ENCODE results near the gene PLCB2.

The PLCB2 gene

GRCh38 chr15:40323953-40324937 lies 16.5 kb upstream of the PLCB2 start:
- no peak for DNase-seq

- DNase-seq: peak; percentile 72
Observed at GRCh38 chr15:40323239-40323952, 15.7 kb upstream of the PLCB2 start, which contains the start of gene INAFM2. INAFM2 (plus strand) TSS chr15:40323692; CDS start chr15:40324056, 364 bp downstream.

GRCh38 chr15:40322531-40323238 lies 14.9 kb upstream of the PLCB2 start:
- DNase-seq: peak; percentile 14

- peak; percentile 24 for DNase-seq
Observed at GRCh38 chr15:40320931-40321371, 13.2 kb upstream of the PLCB2 start.

- no peak for DNase-seq
Observed at GRCh38 chr15:40320409-40320808, 12.7 kb upstream of the PLCB2 start.

- DNase-seq: no peak
Observed at GRCh38 chr15:40317580-40317979, 9.8 kb upstream of the PLCB2 start.

- no peak for DNase-seq
Observed at GRCh38 chr15:40316931-40317330, 9.2 kb upstream of the PLCB2 start.

GRCh38 chr15:40314723-40315276 lies 7.1 kb upstream of the PLCB2 start:
- no peak for DNase-seq

GRCh38 chr15:40313531-40314398 lies 6.0 kb upstream of the PLCB2 start:
- DNase-seq: no peak

GRCh38 chr15:40312370-40313158 lies 4.8 kb upstream of the PLCB2 start:
- DNase-seq: no peak

GRCh38 chr15:40310993-40311392 lies 3.3 kb upstream of the PLCB2 start:
- DNase-seq: no peak

- no peak for DNase-seq
Observed at GRCh38 chr15:40310001-40310959, 2.5 kb upstream of the PLCB2 start.

- no peak for DNase-seq
Observed at GRCh38 chr15:40309344-40309862, 1.7 kb upstream of the PLCB2 start.

- DNase-seq: no peak
Observed at GRCh38 chr15:40306908-40307307, 827 bp downstream of the PLCB2 start.

- DNase-seq: no peak
Observed at GRCh38 chr15:40306371-40306770, 1.4 kb downstream of the PLCB2 start.

- no peak for DNase-seq
Observed at GRCh38 chr15:40305281-40305680, 2.5 kb downstream of the PLCB2 start.

- DNase-seq: no peak
Observed at GRCh38 chr15:40303576-40303975, 4.2 kb downstream of the PLCB2 start.

- no peak for DNase-seq
Observed at GRCh38 chr15:40302981-40303380, 4.8 kb downstream of the PLCB2 start.

- DNase-seq: no peak
Observed at GRCh38 chr15:40302288-40302886, 5.3 kb downstream of the PLCB2 start.
